Testis (tissue), 3 donors: Measurements from ENCODE around the gene SLC38A5. TPM values are rescaled to one million over a fixed set of nuclear protein-coding genes. Genes with fewer than 3 reads are reported as not detected.

ENCODE experiments used
- DNase-seq: peaks from one replicate; pipeline ENCODE4 v3.0.0-alpha.2; 2019
- H3K27ac ChIP-seq, 2 donors: fragments of 200-600 bp; sonication (generic); one replicate each; pipeline ENCODE4 v1.5.1; 2019
- H3K27me3 ChIP-seq: fragments of 200-600 bp; sonication (generic); one replicate; pipeline ENCODE4 v1.5.1; 2019
- H3K36me3 ChIP-seq: fragments of 200-600 bp; sonication (generic); one replicate; pipeline ENCODE4 v1.5.1; 2017; ENCODE audit warnings: low read depth; ENCODE audit errors: missing control alignments
- H3K4me1 ChIP-seq: fragments of 200-600 bp; sonication (generic); one replicate; pipeline ENCODE4 v1.5.1; 2019
- H3K4me3 ChIP-seq, 2 donors: fragments of 200-600 bp; sonication (generic); one replicate each; pipeline ENCODE4 v1.5.1; 2017 to 2019
- H3K9me3 ChIP-seq: fragments of 200-600 bp; sonication (generic); one replicate; pipeline ENCODE4 v1.5.1; 2017
- POLR2A ChIP-seq: fragments of 450-650 bp; IDR thresholded peaks from one replicate; pipeline ENCODE4 v1.6.1; 2017; ENCODE audit warnings: antibody characterized with exemption, mild to moderate bottlenecking, moderate library complexity
- WGBS, 2 donors: methylation state at CpG; one replicate each; pipeline ENCODE4 v1.1.5; 2018; 5-methylcytosine and 5-hydroxymethylcytosine counted together
- intact Hi-C: fragments of 100-400 bp; cut with DNase I; formaldehyde crosslinking; loops from one replicate; pipeline ENCODE4 v1.15.1; 2023; ENCODE audit warnings: low total_unique reads
- polyA plus RNA-seq: library from polyadenylated mRNA; stranded (reverse); fragments of 350-450 nt; fragmentation: Illumina TruSeq; extraction: RNeasy Lipid Tissue Mini Kit (QIAGEN cat#74804); gene quantifications from one replicate; pipeline ENCODE4 v1.2.3, GENCODE V29; 2014; ENCODE audit warnings: low read depth, low replicate concordance; ENCODE audit not compliant: insufficient read depth
- total RNA-seq, 2 donors: library from RNA; depleted of rRNA; stranded (reverse); fragments of >200 nt; gene quantifications; one replicate each; pipeline ENCODE4 v1.2.3, GENCODE V29; 2016
- TF ChIP-seq, protein P1 (sequence below), 3 experiments: fragments of 450-650 bp in 2 of 3; fragments of 200-600 bp in 1 of 3; sonication (generic) in 1 of 3; IDR thresholded peaks; one replicate each; pipeline ENCODE4 v1.5.1; 2016 to 2019; ENCODE audit warnings: antibody characterized with exemption in 3 of 3, mild to moderate bottlenecking in 2 of 3, moderate library complexity in 1 of 3

Gene SLC38A5
- total and polyA plus RNA-seq, 3 donors from 2014 or later: 2.5 to 4.2 (median 3.5) TPM

DNA sequence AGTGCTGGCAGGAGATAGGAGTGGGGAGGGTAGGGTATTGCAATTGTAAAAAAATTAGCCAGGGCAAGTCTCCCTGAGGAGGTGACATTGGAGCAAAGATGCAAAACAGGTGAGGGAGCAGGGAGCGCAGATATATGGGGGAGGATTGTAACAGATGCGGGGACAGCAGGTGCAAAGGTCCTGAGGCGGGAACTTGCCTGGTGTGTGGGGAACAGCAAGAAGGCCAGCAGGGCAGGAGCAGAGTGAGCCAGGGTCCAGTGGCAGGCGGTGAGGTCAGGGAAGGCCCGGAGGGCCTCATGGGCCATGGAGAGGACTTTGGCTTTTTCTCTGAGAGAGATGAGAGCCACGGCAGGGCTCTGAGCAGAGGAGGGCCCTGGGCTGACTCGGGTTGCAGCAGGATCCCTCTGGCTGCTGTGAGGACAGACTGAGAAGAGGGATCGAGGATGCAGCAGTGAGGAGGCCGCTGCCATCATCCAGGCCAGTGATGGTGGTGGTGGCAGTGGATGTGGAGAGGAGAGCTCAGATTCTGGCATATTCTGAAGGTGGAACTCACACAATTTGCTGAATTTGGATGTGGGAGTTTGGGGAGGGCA is 44.9 kb upstream of the SLC38A5 start:
- no peaks in the 10 kb centered on the region for H3K27me3 ChIP-seq
- DNase-seq: no peak
- no peak for TF ChIP-seq POLR2A
- TF ChIP-seq, protein P1, sequence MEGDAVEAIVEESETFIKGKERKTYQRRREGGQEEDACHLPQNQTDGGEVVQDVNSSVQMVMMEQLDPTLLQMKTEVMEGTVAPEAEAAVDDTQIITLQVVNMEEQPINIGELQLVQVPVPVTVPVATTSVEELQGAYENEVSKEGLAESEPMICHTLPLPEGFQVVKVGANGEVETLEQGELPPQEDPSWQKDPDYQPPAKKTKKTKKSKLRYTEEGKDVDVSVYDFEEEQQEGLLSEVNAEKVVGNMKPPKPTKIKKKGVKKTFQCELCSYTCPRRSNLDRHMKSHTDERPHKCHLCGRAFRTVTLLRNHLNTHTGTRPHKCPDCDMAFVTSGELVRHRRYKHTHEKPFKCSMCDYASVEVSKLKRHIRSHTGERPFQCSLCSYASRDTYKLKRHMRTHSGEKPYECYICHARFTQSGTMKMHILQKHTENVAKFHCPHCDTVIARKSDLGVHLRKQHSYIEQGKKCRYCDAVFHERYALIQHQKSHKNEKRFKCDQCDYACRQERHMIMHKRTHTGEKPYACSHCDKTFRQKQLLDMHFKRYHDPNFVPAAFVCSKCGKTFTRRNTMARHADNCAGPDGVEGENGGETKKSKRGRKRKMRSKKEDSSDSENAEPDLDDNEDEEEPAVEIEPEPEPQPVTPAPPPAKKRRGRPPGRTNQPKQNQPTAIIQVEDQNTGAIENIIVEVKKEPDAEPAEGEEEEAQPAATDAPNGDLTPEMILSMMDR (IDR thresholded peaks at IDR 0.05): no peak
- no peak overlapping the region for H3K4me3 ChIP-seq
- H3K9me3 ChIP-seq: no peaks in the 10 kb centered on the region
- H3K36me3 ChIP-seq: no peaks in the 10 kb centered on the region
- H3K4me1 ChIP-seq: no peaks in the 10 kb centered on the region
- intact Hi-C loops: no loop called here
- H3K27ac ChIP-seq: no peak overlapping the region
- 94 to 98% methylated on average over 8 to 9 of the region's 9 CpGs for WGBS, 2 donors

DNA sequence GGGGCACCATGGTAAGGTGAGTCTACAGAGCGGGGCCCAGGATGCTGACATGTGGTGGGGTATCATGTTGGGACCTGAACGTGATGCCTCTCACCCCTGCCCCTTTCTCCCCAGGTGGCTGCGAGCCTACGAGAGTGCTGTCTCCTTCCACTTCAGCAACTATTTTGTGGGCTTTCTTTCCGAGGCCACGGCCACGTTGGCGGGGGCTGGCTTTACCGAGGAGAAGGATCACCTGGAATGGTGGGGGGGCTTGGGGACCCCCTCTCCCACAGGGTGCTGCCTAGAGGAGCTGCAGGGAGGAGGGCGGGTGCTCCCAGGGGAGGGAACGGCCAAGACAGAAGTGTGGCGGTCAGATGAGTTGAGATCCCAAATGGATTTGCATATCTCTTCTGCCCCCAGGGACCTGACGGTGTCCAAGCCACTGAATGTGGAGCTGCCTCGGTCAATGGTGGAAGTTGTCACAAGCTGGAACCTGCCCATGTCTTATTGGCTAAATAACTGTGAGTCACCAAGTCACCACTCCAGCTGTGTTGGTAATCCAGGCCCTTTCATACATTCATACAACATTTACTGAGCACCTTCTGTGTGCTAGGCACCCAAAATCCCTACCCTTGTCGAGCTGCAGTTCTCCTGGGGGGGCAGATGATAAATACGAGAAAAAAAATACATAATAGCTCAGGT is 44.2 kb upstream of the SLC38A5 start:
- WGBS, 2 donors: 84 to 92% methylated on average over 7 to 16 of the region's 16 CpGs
- H3K27ac ChIP-seq: no peak overlapping the region
- H3K27me3 ChIP-seq: no peaks in the 10 kb centered on the region
- DNase-seq: no peak
- no peaks in the 10 kb centered on the region for H3K36me3 ChIP-seq
- intact Hi-C loops: no loop called here
- no peaks in the 10 kb centered on the region for H3K4me1 ChIP-seq
- H3K4me3 ChIP-seq: no peak overlapping the region
- no peaks in the 10 kb centered on the region for H3K9me3 ChIP-seq
- no peak for TF ChIP-seq POLR2A
- TF ChIP-seq, protein P1 (IDR thresholded peaks at IDR 0.05): no peak

DNA sequence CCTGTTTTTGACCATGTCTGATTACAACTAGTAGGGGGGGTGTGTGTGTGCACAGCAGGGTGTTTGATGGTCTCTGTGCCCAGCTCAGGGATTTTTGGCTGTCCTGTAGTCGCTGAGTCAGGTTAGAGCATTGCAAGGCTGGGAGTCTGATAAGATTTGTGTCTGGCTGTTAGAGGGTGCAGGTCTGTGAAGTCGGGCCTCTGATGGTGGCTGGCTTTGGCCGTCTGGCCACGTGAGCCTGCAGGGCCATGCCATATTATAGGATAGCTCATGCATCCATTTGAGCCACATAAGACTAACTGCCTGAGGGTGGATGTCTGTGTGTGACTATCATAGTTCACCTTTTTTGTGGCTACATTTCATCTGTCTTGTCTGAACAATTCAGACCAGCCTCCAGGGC is 43.6 kb upstream of the SLC38A5 start:
- no peak for TF ChIP-seq POLR2A
- TF ChIP-seq, protein P1 (IDR thresholded peaks at IDR 0.05): no peak
- H3K4me1 ChIP-seq: no peaks in the 10 kb centered on the region
- 86% methylated on average over 3 of the region's 4 CpGs; no CpG with 5 or more reads in 1 of the 2 donors for WGBS, 2 donors
- H3K4me3 ChIP-seq: no peak overlapping the region
- no peaks in the 10 kb centered on the region for H3K27me3 ChIP-seq
- intact Hi-C loops: no loop called here
- H3K9me3 ChIP-seq: no peaks in the 10 kb centered on the region
- H3K36me3 ChIP-seq: no peaks in the 10 kb centered on the region
- no peak overlapping the region for H3K27ac ChIP-seq
- DNase-seq: no peak

DNA sequence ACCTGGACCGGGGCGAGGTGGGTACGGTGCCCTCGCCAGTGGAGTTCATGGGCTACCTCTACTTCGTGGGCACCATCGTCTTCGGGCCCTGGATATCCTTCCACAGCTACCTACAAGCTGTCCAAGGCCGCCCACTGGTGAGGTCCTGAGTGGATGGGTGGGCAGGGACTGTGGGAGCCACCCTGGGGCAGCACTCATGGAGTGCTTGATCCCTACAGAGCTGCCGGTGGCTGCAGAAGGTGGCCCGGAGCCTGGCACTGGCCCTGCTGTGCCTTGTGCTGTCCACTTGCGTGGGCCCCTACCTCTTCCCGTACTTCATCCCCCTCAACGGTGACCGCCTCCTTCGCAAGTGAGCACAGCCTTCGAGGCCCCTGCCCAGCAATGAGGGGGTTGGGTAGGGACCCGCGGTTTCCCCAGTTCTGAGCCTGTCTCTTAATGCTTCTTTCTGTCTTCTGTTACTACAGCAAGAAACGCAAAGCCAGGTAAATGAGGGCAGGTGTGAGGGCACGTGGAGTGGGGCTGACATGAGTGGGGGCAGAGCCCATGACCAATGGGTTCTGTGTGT is 42.4 kb upstream of the SLC38A5 start:
- Histone ChIP-seq H3K27ac (no peak overlapping the region), H3K4me1 (no peaks in the 10 kb centered on the region), H3K9me3 (no peaks in the 10 kb centered on the region), H3K36me3 (no peaks in the 10 kb centered on the region), H3K27me3 (no peaks in the 10 kb centered on the region), H3K4me3 (no peak overlapping the region)
- TF ChIP-seq, protein P1 (IDR thresholded peaks at IDR 0.05): no peak
- no peak for TF ChIP-seq POLR2A
- DNase-seq: no peak
- intact Hi-C loops: no loop called here
- WGBS, 2 donors: 95 to 98% methylated on average over 11 to 18 of the region's 20 CpGs
